IMR-90 (cell line): ENCODE data around the gene SAA4. TPM values are rescaled to one million over a fixed set of nuclear protein-coding genes. Genes with fewer than 3 reads are reported as not detected.

Experiments used
- ATAC-seq: fragments of 200-7000 bp; cut with Tn5 transposase; 2 replicates; pipeline ENCODE4 v1.9.1; 2020; ENCODE audit warnings: low read depth, mild to moderate bottlenecking, moderate library complexity
- BruUV-seq: library from RNA; stranded (reverse); fragments of 400-500 nt; replicated peaks from 2 replicates; lab custom pipeline; 2021; lab: Mats Ljungman, UMichigan
- CTCF ChIA-PET: fragments of 300-600 bp; formaldehyde crosslinking; extraction: SDS; loops from one replicate; lab custom pipeline; 2021; ENCODE audit warnings: antibody characterized with exemption; lab: Yijun Ruan, JAX
- POLR2A ChIA-PET: fragments of 300-600 bp; sonication (Branson Sonifier 250); formaldehyde crosslinking; loops from one replicate; lab custom pipeline; 2022; ENCODE audit warnings: antibody characterized with exemption; ENCODE audit not compliant: unreplicated experiment; lab: Charles Lee
- DNase-seq: peaks from one replicate; pipeline ENCODE4 v3.0.0; 2013
- H2AFZ ChIP-seq: replicated peaks from 2 replicates; pipeline ENCODE3; 2013; ENCODE audit warnings: low read length, mild to moderate bottlenecking; ENCODE audit not compliant: poor library complexity
- H2AK5ac ChIP-seq: 2 replicates; pipeline ENCODE4 v1.6.1; 2013; ENCODE audit warnings: low read depth, low read length, inconsistent platforms
- H2AK9ac ChIP-seq: replicated peaks from 2 replicates; pipeline ENCODE3; 2013; ENCODE audit warnings: mild to moderate bottlenecking, low read depth, low read length, moderate library complexity; ENCODE audit not compliant: poor library complexity
- H2BK120ac ChIP-seq: 2 replicates; pipeline ENCODE4 v1.6.1; 2013; ENCODE audit warnings: low read depth, low read length, inconsistent platforms
- H2BK15ac ChIP-seq: 3 replicates; pipeline ENCODE4 v1.6.1; 2013; ENCODE audit warnings: low read depth, low read length, inconsistent platforms
- H2BK20ac ChIP-seq: 2 replicates; pipeline ENCODE4 v1.6.1; 2013; ENCODE audit warnings: low read depth, mild to moderate bottlenecking, inconsistent platforms, low read length, moderate library complexity
- H2BK5ac ChIP-seq: 2 replicates; pipeline ENCODE4 v1.6.1; 2013; ENCODE audit warnings: mild to moderate bottlenecking, low read depth, low read length, inconsistent platforms; ENCODE audit not compliant: poor library complexity, severe bottlenecking
- H3K14ac ChIP-seq: replicated peaks from 2 replicates; pipeline ENCODE4 v1.6.1; 2013; ENCODE audit warnings: low read depth, low read length, inconsistent platforms
- H3K18ac ChIP-seq: 2 replicates; pipeline ENCODE4 v1.6.1; 2013; ENCODE audit warnings: low read depth, low read length, control low read depth
- H3K23ac ChIP-seq: 2 replicates; pipeline ENCODE4 v1.6.1; 2013; ENCODE audit warnings: low read depth, low read length, inconsistent platforms
- H3K27ac ChIP-seq: 2 replicates; pipeline ENCODE4 v1.5.1; 2013; ENCODE audit warnings: mild to moderate bottlenecking, control low read depth, low read length; ENCODE audit not compliant: insufficient read depth
- H3K27me3 ChIP-seq: 2 replicates; pipeline ENCODE4 v1.6.1; 2013; ENCODE audit warnings: low read length; ENCODE audit not compliant: control insufficient read depth, insufficient read depth
- H3K36me3 ChIP-seq: 2 replicates; pipeline ENCODE4 v1.6.1; 2013; ENCODE audit warnings: low read length, mixed read lengths; ENCODE audit not compliant: control insufficient read depth, insufficient read depth
- H3K4ac ChIP-seq: 2 replicates; pipeline ENCODE4 v1.6.1; 2013; ENCODE audit warnings: low read depth, low read length, inconsistent platforms
- H3K4me1 ChIP-seq: 2 replicates; pipeline ENCODE4 v1.6.1; 2013; ENCODE audit warnings: low read length, mixed read lengths; ENCODE audit not compliant: control insufficient read depth, insufficient read depth
- H3K4me2 ChIP-seq: 2 replicates; pipeline ENCODE4 v1.6.1; 2013; ENCODE audit warnings: low read depth, mild to moderate bottlenecking, control low read depth, low read length, moderate library complexity
- H3K4me3 ChIP-seq: 2 replicates; pipeline ENCODE4 v1.5.1; 2013; ENCODE audit warnings: low read depth, mild to moderate bottlenecking, control low read depth, low read length, moderate library complexity; ENCODE audit not compliant: insufficient read depth
- H3K56ac ChIP-seq: 2 replicates; pipeline ENCODE4 v1.6.1; 2013; ENCODE audit warnings: low read length, inconsistent platforms; ENCODE audit not compliant: insufficient read depth; ENCODE audit errors: extremely low read depth
- H3K79me1 ChIP-seq, 2 experiments: 2 replicates each; pipeline ENCODE4 v1.6.1; 2013; ENCODE audit warnings: low read length in 2 of 2, inconsistent platforms in 1 of 2, low read depth in 1 of 2
- H3K9ac ChIP-seq: 2 replicates; pipeline ENCODE4 v1.6.1; 2013; ENCODE audit warnings: low read depth, low read length, control low read depth
- H3K9me1 ChIP-seq: 2 replicates; pipeline ENCODE4 v1.6.1; 2013; ENCODE audit warnings: low read length, inconsistent platforms; ENCODE audit not compliant: insufficient read depth
- H3K9me3 ChIP-seq: 2 replicates; pipeline ENCODE4 v1.6.1; 2013; ENCODE audit warnings: low read length; ENCODE audit not compliant: control insufficient read depth, insufficient read depth
- H4K20me1 ChIP-seq: 2 replicates; pipeline ENCODE4 v1.6.1; 2013; ENCODE audit warnings: low read length, inconsistent platforms; ENCODE audit not compliant: insufficient read depth
- H4K5ac ChIP-seq: 2 replicates; pipeline ENCODE4 v1.6.1; 2013; ENCODE audit warnings: mild to moderate bottlenecking, low read depth, low read length, control low read depth
- H4K8ac ChIP-seq, 2 experiments: 2 replicates each; pipeline ENCODE4 v1.6.1; 2013; ENCODE audit warnings: low read depth in 2 of 2, low read length in 2 of 2, control low read depth in 1 of 2, inconsistent platforms in 1 of 2
- H4K91ac ChIP-seq: 2 replicates; pipeline ENCODE4 v1.6.1; 2013; ENCODE audit warnings: low read depth, low read length, inconsistent platforms; ENCODE audit not compliant: insufficient read depth
- BHLHE40 ChIP-seq: fragments of 150-350 bp; IDR thresholded peaks from 2 replicates; pipeline ENCODE4 v1.6.1; 2016; ENCODE audit warnings: mild to moderate bottlenecking, low read depth, low read length
- CEBPB ChIP-seq: IDR thresholded peaks from 2 replicates; pipeline ENCODE4 v1.6.1; 2012; ENCODE audit warnings: low read depth, low read length, improper control_type of control experiment
- CHD1 ChIP-seq: IDR thresholded peaks from 2 replicates; pipeline ENCODE4 v1.6.1; 2012; ENCODE audit warnings: low read depth, low read length, improper control_type of control experiment
- CTCF ChIP-seq: conservative IDR thresholded peaks from 2 replicates; pipeline ENCODE4 v1.5.1; 2012; ENCODE audit warnings: mild to moderate bottlenecking, low read depth, low read length, improper control_type of control experiment
- ELK1 ChIP-seq: fragments of 150-350 bp; IDR thresholded peaks from 2 replicates; pipeline ENCODE4 v1.6.1; 2016; ENCODE audit warnings: low read depth, mild to moderate bottlenecking, low read length, moderate library complexity, borderline replicate concordance
- FOS ChIP-seq: fragments of 150-350 bp; IDR thresholded peaks from 2 replicates; pipeline ENCODE4 v1.6.1; 2016; ENCODE audit warnings: low read depth, low read length
- MAFK ChIP-seq: IDR thresholded peaks from 2 replicates; pipeline ENCODE4 v1.6.1; 2012; ENCODE audit warnings: low read depth, low read length, improper control_type of control experiment
- MAZ ChIP-seq: IDR thresholded peaks from 2 replicates; pipeline ENCODE4 v1.6.1; 2012; ENCODE audit warnings: low read depth, mild to moderate bottlenecking, low read length, improper control_type of control experiment, moderate library complexity, borderline replicate concordance
- MXI1 ChIP-seq: IDR thresholded peaks from 2 replicates; pipeline ENCODE4 v1.6.1; 2012; ENCODE audit warnings: low read depth, mild to moderate bottlenecking, low read length, moderate library complexity, borderline replicate concordance
- NFE2L2 ChIP-seq: fragments of 150-350 bp; IDR thresholded peaks from 2 replicates; pipeline ENCODE4 v1.6.1; 2016; ENCODE audit warnings: low read depth, mild to moderate bottlenecking, low read length
- POLR2A ChIP-seq: IDR thresholded peaks from 2 replicates; pipeline ENCODE4 v1.6.1; 2012; ENCODE audit warnings: mild to moderate bottlenecking, low read depth, low read length
- RAD21 ChIP-seq: IDR thresholded peaks from 2 replicates; pipeline ENCODE4 v1.6.1; 2012; ENCODE audit warnings: low read length, improper control_type of control experiment
- RCOR1 ChIP-seq: IDR thresholded peaks from 2 replicates; pipeline ENCODE4 v1.6.1; 2012; ENCODE audit warnings: mild to moderate bottlenecking, low read length, improper control_type of control experiment; ENCODE audit not compliant: insufficient replicate concordance
- RFX5 ChIP-seq: IDR thresholded peaks from 2 replicates; pipeline ENCODE4 v1.8.0; 2012; ENCODE audit warnings: low read depth, mild to moderate bottlenecking, low read length, moderate library complexity
- SMC3 ChIP-seq: fragments of 150-350 bp; IDR thresholded peaks from 2 replicates; pipeline ENCODE4 v1.6.1; 2016; ENCODE audit warnings: low read depth, mild to moderate bottlenecking, antibody characterized with exemption, low read length, moderate library complexity
- USF2 ChIP-seq: fragments of 150-350 bp; IDR thresholded peaks from 2 replicates; pipeline ENCODE4 v1.6.1; 2017; ENCODE audit warnings: mild to moderate bottlenecking, antibody characterized with exemption, low read length, low read depth
- WGBS, 2 experiments: methylation state at CpG; one replicate each; pipeline versions ENCODE4 v1.1.5 to v1.1.7; 2013; ENCODE audit warnings: missing lambda C conversion rate in 2 of 2; ENCODE audit not compliant: insufficient read length in 1 of 2; ENCODE audit errors: extremely low coverage in 2 of 2; 5-methylcytosine and 5-hydroxymethylcytosine counted together
- dilution Hi-C: fragments of 300-500 bp; cut with HindIII; formaldehyde crosslinking; loops from one replicate; pipeline ENCODE4 v1.14.3; 2018; ENCODE audit warnings: low sequenced_read_pairs; ENCODE audit not compliant: unreplicated experiment
- in situ Hi-C: fragments of 300-500 bp; cut with MboI; formaldehyde crosslinking; loops from 3 replicates; pipeline ENCODE4 v1.14.3; 2019; ENCODE audit warnings: low sequenced_read_pairs, inconsistent platforms, mixed read lengths
- intact Hi-C: fragments of 100-400 bp; cut with micrococcal nuclease; formaldehyde crosslinking; loops from 2 replicates; pipeline ENCODE4 v1.10.0; 2022
- polyA plus RNA-seq, 3 experiments: library from polyadenylated mRNA; depleted of rRNA; stranded (reverse); fragments of >200 nt; gene quantifications; 2 replicates each; pipeline ENCODE4 v1.2.3, GENCODE V29; 2012; ENCODE audit warnings: low replicate concordance in 1 of 3
- total RNA-seq: library from RNA; depleted of rRNA; stranded (reverse); fragments of >200 nt; gene quantifications from 2 replicates; pipeline ENCODE4 v1.2.3, GENCODE V29; 2012

Gene SAA4
- total and polyA plus RNA-seq, 2 of the 4 experiments (the other 2 are of a cell fraction) = not detected

- Histone ChIP-seq H3K9me1 (no peaks in the 10 kb centered on the region), H2BK5ac (no peak overlapping the region), H3K4me1 (no peaks in the 10 kb centered on the region), H3K27ac (no peak overlapping the region), H4K5ac (no peak overlapping the region), H2BK15ac (no peak overlapping the region), H3K4me3 (no peak overlapping the region), H3K36me3 (no peaks in the 10 kb centered on the region), H3K14ac (no peak overlapping the region), H4K91ac (no peak overlapping the region), H2AK9ac (no peak overlapping the region), H3K18ac (no peak overlapping the region), H3K4me2 (no peak overlapping the region), H3K9ac (no peak overlapping the region), H4K20me1 (no peaks in the 10 kb centered on the region), H2BK120ac (no peak overlapping the region), H2BK20ac (no peak overlapping the region), H2AK5ac (no peak overlapping the region), H3K27me3 (no peaks in the 10 kb centered on the region), H3K23ac (no peak overlapping the region), H3K79me1 (no peaks in the 10 kb centered on the region), H3K56ac (no peak overlapping the region), H3K4ac (no peak overlapping the region), H3K9me3 (no peaks in the 10 kb centered on the region), H2AFZ (no peak overlapping the region), H4K8ac (no peak overlapping the region)
- POLR2A ChIA-PET = no interaction called here
- no peak for TF ChIP-seq RFX5
- TF ChIP-seq MXI1 = no peak
- TF ChIP-seq POLR2A = no peak
- TF ChIP-seq SMC3 = no peak
- no peak for TF ChIP-seq CHD1
- no peak for TF ChIP-seq FOS
- TF ChIP-seq RCOR1 = no peak
- TF ChIP-seq MAFK = no peak
- TF ChIP-seq CTCF = no peak
- no peak for TF ChIP-seq MAZ
- TF ChIP-seq NFE2L2 = no peak
- TF ChIP-seq RAD21 = no peak
- TF ChIP-seq BHLHE40 = no peak
- no peak for TF ChIP-seq ELK1
- no peak for TF ChIP-seq CEBPB
- no peak for TF ChIP-seq USF2
- WGBS, 2 experiments = no CpG with 5 or more reads among the region's 4 CpGs
- CTCF ChIA-PET = no interaction called here
- intact Hi-C loops = no loop called here
- DNase-seq (no peak), ATAC-seq (no peak)
- no TSS peak for BruUV-seq
- dilution Hi-C loops = no loop called here
- in situ Hi-C loops = no loop called here
These were observed 34.6 kb upstream of the SAA4 start for GRCh38 chr11:18271206-18271605.
